Measurements from ENCODE around the gene PARD6A. TPM values are rescaled to one million over a fixed set of nuclear protein-coding genes. Genes with fewer than 3 reads are reported as not detected.

Gene PARD6A
- polyA plus RNA-seq, 3 donors: 2.7 to 6.9 (median 6.1) TPM

DNA sequence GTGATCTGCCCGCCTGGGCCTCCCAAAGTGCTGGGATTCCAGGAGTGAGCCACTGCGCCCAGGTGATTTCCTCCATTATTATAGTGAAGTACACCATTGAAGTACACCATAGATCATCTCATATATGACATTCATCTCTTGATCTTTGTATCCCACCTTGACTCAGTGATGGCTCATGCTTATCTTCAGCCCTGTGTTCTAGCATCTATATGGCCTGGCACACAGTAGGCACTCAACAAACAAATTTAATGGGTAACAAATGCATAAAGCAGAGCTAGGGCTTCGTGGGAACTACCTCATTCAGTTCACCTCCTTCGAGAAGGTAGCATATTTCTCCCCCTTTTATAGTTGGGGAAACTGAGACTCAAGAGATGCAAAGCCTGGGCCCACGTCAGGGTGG, 4.8 kb downstream of the PARD6A start:
- H3K79me2 ChIP-seq (ENCODE audit: insufficient read depth, low read length): no peaks in the 10 kb centered on the region

GRCh38 chr16:67666032-67666551, 5.3 kb downstream of the PARD6A start:
- Histone ChIP-seq H3K79me2 (ENCODE audit: insufficient read depth, low read length) (no peaks in the 10 kb centered on the region), H2AFZ (ENCODE audit: insufficient read depth, low read depth, low read length, poor library complexity, severe bottlenecking) (peak overlapping the region; percentile 100), H3K27ac (ENCODE audit: low read depth in 1 of 2, low read length in 2 of 2) (peak overlapping the region in 1 of 2 donors; percentile 83), H3K27me3 (ENCODE audit: control insufficient read depth in 2 of 2, insufficient read depth in 2 of 2, low read length in 2 of 2) (peaks cover 0 to 5% of the 10 kb centered on the region in 2 donors), H3K36me3 (replicated peaks in 1 of 2; ENCODE audit: control insufficient read depth in 1 of 2, insufficient read depth in 2 of 2, low read length in 2 of 2) (no peaks in the 10 kb centered on the region), H3K4me1 (ENCODE audit: control insufficient read depth in 1 of 2, insufficient read depth in 2 of 2, low read length in 2 of 2) (peaks cover 37 to 48% of the 10 kb centered on the region in 2 donors), H4K20me1 (ENCODE audit: insufficient read depth, low read length) (no peaks in the 10 kb centered on the region), H3K4me2 (replicated peaks; ENCODE audit: extremely low read depth, low read length, poor library complexity, severe bottlenecking) (peak overlapping the region; percentile 98), H3K4me3 (replicated peaks in 1 of 3; ENCODE audit: low read depth in 2 of 3, low read length in 3 of 3) (peak overlapping the region; percentile 62 to 96 (median 77)), H3K9ac (ENCODE audit: insufficient read depth, low read length, poor library complexity, severe bottlenecking) (peak overlapping the region; percentile 77), H3K9me3 (replicated peaks in 1 of 2; ENCODE audit: control insufficient read depth in 1 of 2, insufficient read depth in 1 of 2, low read length in 2 of 2) (no peaks in the 10 kb centered on the region)
- DNase-seq: no peak
- Mint-ChIP-seq H3K4me3 (peak overlapping the region; percentile 71 to 76), H3K9me3 (peaks cover 0 to 2% (median 0%) of the 10 kb centered on the region in 7 donors), H3K4me1 (peaks cover 36% of the 10 kb centered on the region), H3K36me3 (peaks cover 8 to 9% of the 10 kb centered on the region in 2 donors), H3K27ac (peak overlapping the region in 2 of 7 donors; percentile 30 to 62), H3K27me3 (ENCODE audit: low read depth in 3 of 3) (peaks cover 7 to 11% (median 10%) of the 10 kb centered on the region in 3 donors)
- intact Hi-C loops (cut with micrococcal nuclease): loop anchor here (2.0 to 10.0 kb wide), 9 partner anchors 51 to 419 kb away; partner anchors contain the start of genes RANBP10 (in 2 of the 2), TSNAXIP1 (in 2 of the 2), CENPT (in 1 of the 2) and CTCF (in 1 of the 2)
- no peak for TF ChIP-seq CTCF (IDR thresholded peaks at IDR 0.05)
- WGBS (ENCODE audit: insufficient coverage): under 1% methylated on average over 31 of the region's 46 CpGs

More for the DNA sequence above, 4.8 kb downstream of the PARD6A start:
- H3K27me3 ChIP-seq (ENCODE audit: control insufficient read depth in 2 of 2, insufficient read depth in 2 of 2, low read length in 2 of 2): peaks cover 0 to 5% of the 10 kb centered on the region in 2 donors
- no peaks in the 10 kb centered on the region for H3K9me3 ChIP-seq (replicated peaks in 1 of 2; ENCODE audit: control insufficient read depth in 1 of 2, insufficient read depth in 1 of 2, low read length in 2 of 2)
- WGBS (ENCODE audit: insufficient coverage): 40% methylated on average over 2 of the region's 5 CpGs
- no peak overlapping the region for H3K27ac ChIP-seq (ENCODE audit: low read depth in 1 of 2, low read length in 2 of 2)
- Mint-ChIP-seq H3K36me3 (peaks cover 8 to 9% of the 10 kb centered on the region in 2 donors), H3K4me1 (peaks cover 38% of the 10 kb centered on the region), H3K4me3 (peak overlapping the region; percentile 71 to 76), H3K9me3 (peaks cover 0 to 2% (median 0%) of the 10 kb centered on the region in 7 donors), H3K27me3 (ENCODE audit: low read depth in 3 of 3) (peaks cover 8 to 11% (median 10%) of the 10 kb centered on the region in 3 donors), H3K27ac (peak overlapping the region in 2 of 7 donors; percentile 30 to 62)
- no peaks in the 10 kb centered on the region for H3K36me3 ChIP-seq (replicated peaks in 1 of 2; ENCODE audit: control insufficient read depth in 1 of 2, insufficient read depth in 2 of 2, low read length in 2 of 2)
- no peak overlapping the region for H3K9ac ChIP-seq (ENCODE audit: insufficient read depth, low read length, poor library complexity, severe bottlenecking)
- H3K4me3 ChIP-seq (replicated peaks in 1 of 3; ENCODE audit: low read depth in 2 of 3, low read length in 3 of 3): peak overlapping the region in 1 of 3 experiments; percentile 96
- no peaks in the 10 kb centered on the region for H4K20me1 ChIP-seq (ENCODE audit: insufficient read depth, low read length)
- peak overlapping the region; percentile 98 for H3K4me2 ChIP-seq (replicated peaks; ENCODE audit: extremely low read depth, low read length, poor library complexity, severe bottlenecking)
- no peak for DNase-seq
- TF ChIP-seq CTCF (IDR thresholded peaks at IDR 0.05): no peak
- no peak overlapping the region for H2AFZ ChIP-seq (ENCODE audit: insufficient read depth, low read depth, low read length, poor library complexity, severe bottlenecking)
- H3K4me1 ChIP-seq (ENCODE audit: control insufficient read depth in 1 of 2, insufficient read depth in 2 of 2, low read length in 2 of 2): peaks cover 40 to 51% of the 10 kb centered on the region in 2 donors
- intact Hi-C loops (cut with micrococcal nuclease): loop anchor here (5.0 to 10.0 kb wide), 8 partner anchors 52 to 419 kb away; partner anchors contain the start of genes CENPT (in 1 of the 2), CTCF (in 1 of the 2), GFOD2 (in 1 of the 2) and NFATC3 (in 1 of the 2)

All from CD14-positive monocyte (primary cell).